Measurements from ENCODE around the gene LRMDA.

The LRMDA gene

DNA sequence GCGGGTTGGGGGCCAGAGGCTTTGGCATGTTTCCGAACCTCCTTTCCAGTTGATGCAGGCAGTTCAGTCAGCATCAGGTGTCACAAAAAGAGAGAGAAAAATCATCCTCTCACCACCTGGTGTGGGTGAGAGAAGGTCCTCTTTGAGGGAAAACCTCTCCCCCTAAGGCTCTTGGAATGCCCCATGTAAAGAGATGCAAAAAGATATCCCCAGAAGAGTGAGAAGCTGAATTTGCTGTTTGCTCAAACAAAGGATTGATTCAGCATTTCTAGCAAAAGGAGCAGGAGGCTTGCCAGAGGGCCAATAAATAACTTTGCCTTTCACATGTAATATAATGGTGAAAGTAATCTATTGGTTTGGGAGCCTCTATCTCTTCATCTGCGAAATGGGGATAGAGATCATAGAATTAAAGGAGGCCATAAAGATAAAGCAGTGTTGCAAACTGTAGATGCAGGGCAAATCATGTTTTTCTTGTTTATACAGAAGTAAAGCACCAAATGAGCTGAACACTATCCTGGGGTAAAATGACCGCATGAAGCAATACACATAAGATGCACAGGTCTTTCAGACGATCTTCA, 425.9 kb downstream of the LRMDA start:
- no peak for DNase-seq

GRCh38 chr10:75857896-75858295, 426.5 kb downstream of the LRMDA start:
- DNase-seq, result no peak

GRCh38 chr10:75858339-75858738, 426.9 kb downstream of the LRMDA start:
- no peak for DNase-seq

DNA sequence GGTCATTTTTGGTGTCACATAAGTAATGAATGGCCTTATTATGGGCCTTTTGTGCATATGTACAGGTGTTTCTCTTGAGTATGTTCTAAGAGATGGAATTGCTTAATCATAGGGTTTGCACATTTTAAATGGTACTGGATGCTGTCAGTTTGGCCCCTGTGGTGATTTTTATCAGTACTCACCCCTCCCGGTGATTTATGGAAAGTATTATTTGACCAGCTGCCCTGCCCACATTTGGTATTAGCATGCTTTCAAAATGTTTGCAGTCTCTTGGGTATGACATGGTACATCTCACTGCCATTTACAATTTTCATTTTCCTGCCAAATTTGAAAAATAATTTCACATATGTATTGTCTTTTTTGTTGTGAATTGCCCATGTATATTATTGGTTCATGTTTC, 427.7 kb downstream of the LRMDA start:
- no peak for DNase-seq

DNA sequence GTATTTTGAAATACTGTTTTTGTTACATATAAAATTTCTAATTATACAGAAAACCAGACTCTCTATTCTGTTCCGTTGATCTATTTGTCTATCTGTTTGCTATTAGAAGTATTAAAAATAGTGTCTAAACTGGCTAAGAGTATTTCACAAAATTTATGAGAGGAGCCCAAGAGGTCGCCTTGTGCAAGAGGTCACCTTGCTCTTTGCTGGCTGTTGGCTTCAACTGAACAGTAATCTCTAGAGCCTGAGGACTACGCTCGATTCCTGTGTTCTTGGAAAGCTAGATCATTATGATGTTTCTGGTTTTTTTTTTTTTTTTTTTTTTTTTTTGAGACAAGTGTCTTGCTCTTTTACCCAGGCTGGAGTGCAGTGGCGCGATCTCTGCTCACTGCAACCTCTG, 428.6 kb downstream of the LRMDA start:
- DNase-seq, result no peak

- DNase-seq, result no peak
Observed at GRCh38 chr10:75861582-75861981, 430.2 kb downstream of the LRMDA start.

GRCh38 chr10:75862935-75863334, 431.5 kb downstream of the LRMDA start:
- no peak for DNase-seq

- no peak for DNase-seq
Observed at GRCh38 chr10:75864717-75865116, 433.3 kb downstream of the LRMDA start.

DNA sequence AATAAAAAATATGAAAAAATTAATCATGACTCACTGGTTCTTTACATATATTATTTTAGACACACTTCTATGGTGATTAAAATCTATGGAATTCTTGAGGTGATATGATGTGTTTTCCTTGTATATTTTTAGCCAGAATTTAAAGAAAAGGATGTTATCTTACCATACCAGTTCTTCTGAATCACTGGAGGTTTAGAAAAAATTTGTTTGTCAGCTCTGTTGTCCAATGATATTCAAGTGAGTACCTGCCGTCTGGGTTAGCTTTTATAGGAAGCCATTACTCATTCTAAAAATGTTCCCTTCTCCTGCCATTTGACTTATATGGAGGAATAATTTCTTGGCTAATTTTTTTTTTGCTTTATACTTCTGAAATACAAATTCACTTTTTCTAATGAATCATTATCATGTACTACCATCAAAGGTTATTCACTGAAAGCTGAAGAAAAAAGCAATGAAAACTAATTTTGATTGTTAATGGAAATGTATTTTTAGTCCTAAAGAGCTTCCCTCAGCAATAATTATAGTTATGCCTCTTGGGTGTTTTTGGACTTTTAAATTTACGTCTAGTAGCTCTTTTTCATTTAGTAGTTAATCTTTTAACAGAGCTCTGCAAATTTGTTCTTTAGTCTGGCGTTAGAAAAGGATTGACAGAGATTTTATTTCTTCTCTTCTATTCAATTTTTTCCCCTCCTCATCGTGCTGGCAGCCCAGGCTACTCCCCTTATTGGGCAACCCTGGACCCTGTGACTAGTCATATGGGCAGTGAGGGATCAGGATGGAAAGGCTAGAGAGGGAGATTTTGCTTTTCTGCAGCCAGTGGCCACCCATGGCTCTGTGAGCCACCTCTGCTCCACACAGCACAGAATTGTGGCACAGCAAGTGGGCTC, 434.2 kb downstream of the LRMDA start:
- no peak for DNase-seq

GRCh38 chr10:75866300-75866625, 434.8 kb downstream of the LRMDA start:
- no peak for DNase-seq

DNA sequence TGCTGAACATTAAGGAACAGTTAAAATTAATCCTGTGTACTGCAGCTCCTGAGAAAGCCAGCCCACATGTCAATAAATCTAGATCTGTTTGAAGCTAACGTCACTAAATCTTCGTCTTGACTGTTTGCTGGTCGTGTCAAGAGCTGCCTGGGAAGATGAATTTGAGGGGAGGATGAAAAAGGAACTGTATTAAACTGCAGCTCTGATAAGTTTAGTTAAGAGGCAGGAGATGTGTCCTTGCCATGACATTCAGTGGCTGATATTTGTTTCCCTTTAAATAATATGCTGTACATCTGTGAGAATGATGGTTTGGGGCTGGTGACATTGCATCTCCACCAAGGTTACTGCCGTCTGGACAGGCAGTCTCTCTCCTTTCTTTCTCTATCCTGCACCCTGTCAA, 435.3 kb downstream of the LRMDA start:
- DNase-seq, result no peak

GRCh38 chr10:75868574-75868973, 437.1 kb downstream of the LRMDA start:
- no peak for DNase-seq

- DNase-seq, result no peak
Observed at GRCh38 chr10:75870039-75870645, 438.7 kb downstream of the LRMDA start.

DNA sequence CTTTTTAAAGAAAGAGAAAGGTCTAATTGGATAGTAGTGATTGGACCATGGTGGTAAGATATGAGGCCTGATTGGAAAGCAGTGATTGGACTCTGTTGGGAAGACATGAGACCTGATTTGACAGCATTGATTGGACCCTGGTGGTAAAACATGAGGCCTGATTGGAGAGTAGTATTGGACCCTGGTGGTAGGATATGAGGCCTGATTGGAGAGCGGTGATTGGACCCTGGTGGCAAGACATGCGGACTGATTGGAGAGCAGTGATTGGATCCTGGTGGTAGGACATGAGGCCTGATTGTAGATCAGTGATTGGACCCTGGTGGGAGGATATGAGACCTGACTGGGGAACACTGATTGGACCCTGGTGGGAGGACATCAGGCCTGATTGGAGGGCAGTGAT, 444.3 kb downstream of the LRMDA start:
- no peak for DNase-seq

DNA sequence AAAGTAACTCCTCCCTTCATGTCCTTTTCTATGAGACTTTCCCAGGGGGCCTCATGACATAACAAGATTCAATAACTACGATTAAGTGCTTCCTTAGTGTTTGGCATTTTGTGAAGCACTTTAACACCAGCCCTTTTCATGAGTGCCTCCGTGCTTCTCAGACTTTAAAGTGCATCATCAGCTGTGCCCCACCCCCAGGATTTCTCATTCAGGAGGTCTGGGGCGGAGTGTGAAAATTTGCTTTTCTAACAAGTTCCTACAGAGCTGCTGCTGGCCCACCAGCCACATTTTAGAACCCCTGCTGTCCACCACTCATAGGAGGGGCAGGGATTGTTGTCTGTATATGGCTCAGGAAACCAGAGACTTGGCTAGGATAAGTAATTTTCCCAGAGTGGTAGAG, 445.3 kb downstream of the LRMDA start:
- DNase-seq, result no peak

DNA sequence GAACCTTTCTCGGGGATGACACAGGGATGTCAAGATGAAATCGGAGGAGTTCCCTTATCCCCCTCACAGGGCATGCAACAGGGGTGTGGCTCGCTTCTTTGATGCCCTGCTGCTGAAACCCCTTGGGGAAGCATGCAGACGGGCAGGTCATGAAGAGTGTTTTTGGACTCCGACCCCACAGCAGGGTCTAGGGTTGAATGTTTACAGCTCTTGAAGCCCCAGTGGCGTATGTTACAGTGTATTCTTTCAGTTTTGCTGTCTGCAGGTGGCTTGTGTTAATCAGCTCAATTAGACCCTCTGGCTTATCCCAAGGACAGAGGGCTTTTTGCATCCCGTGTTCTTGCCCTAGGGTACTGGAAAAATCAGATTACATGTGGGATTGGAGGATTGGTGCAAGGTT, 446.5 kb downstream of the LRMDA start:
- no peak for DNase-seq

DNA sequence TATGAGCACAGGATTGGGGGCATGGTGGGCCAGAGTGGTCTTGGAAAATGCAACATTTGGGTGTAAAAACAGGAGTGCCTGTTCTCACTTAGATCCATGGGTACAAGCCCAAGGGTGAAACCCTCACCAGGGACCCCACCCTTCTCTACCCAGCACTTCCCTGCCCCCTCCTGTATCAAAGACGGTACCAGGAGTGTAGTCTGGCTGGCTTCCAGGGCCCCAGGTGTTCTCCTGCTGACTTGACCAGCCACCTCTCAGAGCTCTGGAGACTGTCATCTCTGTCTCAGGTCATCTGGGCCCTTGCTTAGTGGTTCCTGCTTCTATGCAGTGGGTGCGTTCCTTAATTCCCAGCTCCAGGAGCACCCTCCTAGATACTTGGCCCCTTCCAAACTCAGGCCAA, 447.2 kb downstream of the LRMDA start:
- no peak for DNase-seq

DNA sequence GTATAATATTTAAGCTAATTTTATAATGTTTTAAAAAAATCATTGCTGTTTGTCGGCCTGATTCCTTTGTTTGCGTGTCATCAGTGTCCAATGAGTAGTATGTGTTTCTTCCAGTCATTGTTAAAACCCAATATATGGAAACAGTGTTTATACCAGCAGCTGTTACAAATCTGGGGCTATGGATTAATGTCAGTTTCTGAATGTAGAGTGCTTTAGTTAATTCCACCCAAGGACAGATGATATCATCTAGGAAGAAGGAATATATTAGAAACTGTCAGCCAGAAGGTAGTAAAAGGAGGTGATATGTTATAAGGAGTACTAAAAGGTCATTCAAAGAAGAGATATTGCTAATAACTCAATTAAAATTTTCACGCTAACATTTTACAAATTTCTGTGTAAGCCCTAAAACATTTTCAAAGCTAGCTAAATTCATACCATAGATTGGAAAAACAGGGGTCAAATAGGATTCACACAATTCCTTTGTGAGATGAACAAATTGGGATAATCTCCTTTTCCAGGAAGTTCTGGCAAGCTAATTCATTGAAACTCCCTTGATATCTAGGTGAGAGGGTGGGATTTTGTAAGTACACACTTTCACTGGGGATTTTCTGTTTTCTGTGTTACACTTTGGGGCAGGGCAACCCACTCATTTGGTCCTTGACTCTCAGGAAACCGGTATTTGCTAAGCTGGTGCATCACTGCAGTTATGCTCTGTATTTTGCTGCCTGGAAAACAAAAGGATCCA, 448.8 kb downstream of the LRMDA start:
- no peak for DNase-seq

DNA sequence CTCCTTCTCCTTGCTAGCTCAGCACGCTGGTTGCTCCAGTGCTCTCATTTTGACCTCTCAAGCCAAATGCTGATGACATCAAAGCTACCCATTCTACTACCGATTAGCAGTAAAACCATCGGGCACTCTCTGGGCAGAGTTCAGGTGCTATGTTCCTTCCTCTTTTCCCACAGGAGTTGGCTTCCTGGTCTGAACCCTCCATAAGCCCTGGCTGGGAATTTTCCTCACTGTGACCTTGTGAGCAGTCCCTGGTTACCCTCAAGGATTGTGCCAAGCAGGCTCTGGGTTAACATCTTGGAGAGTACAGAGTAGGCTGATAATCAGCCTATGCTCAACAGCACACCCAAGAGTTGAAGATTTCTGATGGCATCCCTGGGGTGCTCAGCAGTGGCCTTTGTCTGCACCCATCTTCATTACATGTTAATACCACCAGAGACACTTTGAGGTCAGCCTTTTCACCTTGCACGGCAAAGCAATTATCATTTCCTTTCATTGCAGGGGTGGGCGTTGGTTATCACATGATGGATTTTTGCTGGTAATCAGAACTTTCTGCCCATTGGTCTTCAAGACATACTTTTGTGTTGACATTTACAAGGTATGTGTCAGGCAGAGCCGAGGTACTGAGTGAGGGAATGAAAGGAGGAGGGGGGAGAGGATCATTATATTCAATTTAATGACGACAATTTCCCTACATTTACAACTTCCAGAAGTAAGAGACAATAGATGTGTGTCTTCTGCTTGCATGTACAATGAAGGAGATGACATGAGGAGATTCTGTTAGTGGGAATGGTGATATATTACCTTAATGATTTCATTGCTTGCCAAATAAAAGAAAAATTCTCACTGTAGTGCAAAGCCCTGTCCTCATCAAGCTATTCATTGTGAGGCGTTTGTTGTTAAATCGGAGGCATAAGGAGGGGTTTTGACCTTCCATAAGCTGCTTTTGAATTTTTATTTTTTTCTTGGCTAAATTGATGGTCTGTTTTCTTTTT, 452.0 kb downstream of the LRMDA start:
- no peak for DNase-seq

GRCh38 chr10:75884808-75885207, 453.4 kb downstream of the LRMDA start:
- DNase-seq, result no peak

GRCh38 chr10:75887369-75887768, 455.9 kb downstream of the LRMDA start:
- no peak for DNase-seq

DNA sequence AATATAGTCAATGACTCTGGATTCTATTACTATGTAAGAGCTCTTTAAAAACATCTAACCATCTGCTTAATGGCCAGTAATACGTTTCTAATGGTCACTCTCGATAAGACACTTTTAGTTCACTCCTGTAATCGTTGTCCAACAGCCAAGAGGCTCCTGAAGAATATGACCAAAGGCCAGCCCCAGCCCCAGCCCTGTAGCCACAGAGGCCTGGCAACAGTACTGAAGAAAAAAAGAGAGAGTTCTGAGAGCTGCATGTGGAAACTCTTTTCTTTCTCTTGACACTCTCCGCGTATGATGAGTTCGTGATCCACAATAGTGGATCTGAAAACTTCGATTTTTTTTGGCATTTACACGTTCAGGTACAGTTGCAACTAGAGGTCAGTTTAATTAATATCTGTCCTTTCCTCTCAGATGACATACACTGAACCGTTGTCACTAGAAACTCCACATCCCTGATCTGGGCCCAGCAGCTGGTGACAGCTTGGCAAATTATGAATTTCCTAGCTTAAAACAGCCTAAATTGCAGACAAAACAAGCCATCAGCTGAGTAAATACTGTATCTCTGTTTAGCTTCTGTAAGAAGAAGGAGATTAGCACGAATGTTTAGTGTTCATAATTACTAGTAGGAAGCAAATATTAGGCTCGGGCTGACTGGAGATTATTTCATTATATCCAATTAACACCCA, 456.7 kb downstream of the LRMDA start:
- DNase-seq, result no peak
